Transverse colon (tissue), 4 donors: Measurements from ENCODE around the gene AGXT2. TPM values are rescaled to one million over a fixed set of nuclear protein-coding genes. Genes with fewer than 3 reads are reported as not detected.

Source experiments
- DNase-seq: peaks from one replicate; pipeline ENCODE4 v3.0.0-alpha.2; 2019
- H3K27ac ChIP-seq, 4 donors: fragments of 200-600 bp; sonication (generic); 2 replicates each; pipeline ENCODE4 v1.5.1; 2016 to 2018; ENCODE audit warnings: inconsistent platforms in 4 of 4
- H3K27me3 ChIP-seq: fragments of 200-600 bp; sonication (generic); 2 replicates; pipeline ENCODE4 v1.5.1; 2017; ENCODE audit warnings: inconsistent platforms
- H3K36me3 ChIP-seq, 4 donors: fragments of 200-600 bp; sonication (generic); 2 replicates each; pipeline ENCODE4 v1.5.1; 2017 to 2019; ENCODE audit warnings: inconsistent platforms in 4 of 4
- H3K4me1 ChIP-seq, 4 donors: fragments of 200-600 bp; sonication (generic); 2 replicates each; pipeline ENCODE4 v1.5.1; 2017 to 2020; ENCODE audit warnings: inconsistent platforms in 4 of 4
- H3K4me3 ChIP-seq, 4 donors: fragments of 200-600 bp; sonication (generic); 1 replicate in 1 of 4; 2 replicates in 3 of 4; pipeline versions ENCODE4 v1.5.1 to v1.6.1; 2017 to 2019; ENCODE audit warnings: inconsistent platforms in 4 of 4
- H3K9me3 ChIP-seq, 2 donors: fragments of 200-600 bp; sonication (generic); 2 replicates each; pipeline ENCODE4 v1.5.1; 2017 to 2019; ENCODE audit warnings: inconsistent platforms in 2 of 2
- CTCF ChIP-seq, 5 experiments: fragments of 200-600 bp in 3 of 5; fragments of 450-650 bp in 2 of 5; sonication (generic) in 3 of 5; IDR thresholded peaks; 1 replicate in 2 of 5; 2 replicates in 3 of 5; pipeline ENCODE4 v1.5.1; 2016 to 2017; ENCODE audit warnings: antibody characterized with exemption in 5 of 5, inconsistent platforms in 3 of 5, mild to moderate bottlenecking in 2 of 5, moderate library complexity in 1 of 5
- EP300 ChIP-seq: sonication (generic); formaldehyde crosslinking; IDR thresholded peaks from one replicate; pipeline ENCODE4 v1.6.1; 2017; ENCODE audit warnings: antibody characterized with exemption, low read depth
- POLR2A ChIP-seq: fragments of 450-650 bp; IDR thresholded peaks from one replicate; pipeline ENCODE4 v1.6.1; 2016; ENCODE audit warnings: antibody characterized with exemption, mild to moderate bottlenecking, moderate library complexity
- POLR2AphosphoS5 ChIP-seq, 3 donors: sonication (generic); formaldehyde crosslinking; IDR thresholded peaks; one replicate each; pipeline ENCODE4 v1.6.1; 2016; ENCODE audit warnings: antibody characterized with exemption in 3 of 3
- WGBS, 2 donors: methylation state at CpG; one replicate each; pipeline ENCODE4 v1.1.5; 2018; ENCODE audit warnings: low coverage in 1 of 2; 5-methylcytosine and 5-hydroxymethylcytosine counted together
- in situ Hi-C, 4 donors: fragments of 200-750 bp; cut with MboI; loops; one replicate each; pipeline versions ENCODE4 v1.15.0 to v1.15.1; 2017; ENCODE audit warnings: low sequenced_read_pairs in 3 of 4, low pct_ligation_motif_present in 1 of 4, low pct_unique_long_range_greater_than_20kb in 1 of 4
- intact Hi-C: fragments of 100-400 bp; cut with DNase I; formaldehyde crosslinking; loops from one replicate; pipeline ENCODE4 v1.15.1; 2023; ENCODE audit warnings: low total_unique reads
- total RNA-seq, 4 donors: library from RNA; depleted of rRNA; stranded (reverse); fragments of >200 nt; gene quantifications; one replicate each; pipeline ENCODE4 v1.1.0, GENCODE V29; 2016

Gene AGXT2
- total RNA-seq, 4 donors from 2014 or later: not detected

DNA sequence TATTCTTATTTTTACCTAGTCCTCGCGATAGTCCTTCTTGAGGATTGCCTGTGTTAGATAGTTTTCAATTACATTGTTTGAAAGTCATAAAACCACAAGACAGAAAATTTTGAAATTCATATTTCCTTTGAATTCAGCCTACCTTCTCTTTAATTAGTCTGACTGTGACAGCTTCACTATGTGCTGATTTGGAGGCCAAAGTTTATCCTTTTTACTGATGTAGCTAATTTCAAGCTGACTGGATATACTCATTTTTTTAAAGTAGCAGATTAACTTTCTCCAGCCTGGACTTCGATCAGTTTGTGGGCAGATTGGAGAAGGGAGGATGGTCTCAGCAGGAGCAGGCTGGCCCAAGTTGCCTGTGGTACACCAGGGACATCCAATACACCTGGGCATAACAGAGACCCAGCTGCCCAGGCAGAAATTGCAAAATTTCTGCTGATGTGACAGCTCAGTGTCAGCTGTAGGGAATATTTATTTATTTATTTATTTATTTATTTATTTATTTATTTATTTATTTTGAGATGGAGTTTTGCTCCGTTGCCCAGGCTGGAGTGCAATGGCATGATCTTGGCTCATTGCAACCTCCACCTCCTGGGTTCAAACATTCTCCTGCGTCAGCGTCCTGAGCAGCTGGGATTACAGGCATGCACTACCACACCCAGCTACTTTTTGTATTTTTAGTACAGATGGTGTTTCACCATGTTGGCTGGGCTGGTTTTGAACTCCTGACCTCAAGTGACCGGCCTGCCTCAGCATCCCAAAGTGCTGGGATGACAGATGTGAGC lies 24.2 kb downstream of the AGXT2 start:
- Histone ChIP-seq H3K27me3 (no peaks in the 10 kb centered on the region), H3K4me3 (no peak overlapping the region), H3K9me3 (no peaks in the 10 kb centered on the region), H3K4me1 (no peaks in the 10 kb centered on the region), H3K36me3 (no peaks in the 10 kb centered on the region), H3K27ac (no peak overlapping the region)
- DNase-seq: no peak
- WGBS, 2 donors: 47 to 76% methylated on average over 3 to 7 of the region's 7 CpGs
- TF ChIP-seq CTCF (IDR thresholded peaks at IDR 0.05): no peak
- no peak for TF ChIP-seq POLR2AphosphoS5 (IDR thresholded peaks at IDR 0.05)
- TF ChIP-seq EP300: no peak
- TF ChIP-seq POLR2A: no peak
- in situ Hi-C loops: loop anchor here in 1 of 4 donors (25.0 kb wide), 1 partner anchor 536 kb away; no protein-coding TSS in a partner anchor
- intact Hi-C loops: no loop called here

GRCh38 chr5:35016174-35017051 lies 31.3 kb downstream of the AGXT2 start:
- intact Hi-C loops: no loop called here
- no peak overlapping the region for H3K27ac ChIP-seq
- H3K4me3 ChIP-seq: no peak overlapping the region
- in situ Hi-C loops: loop anchor here in 1 of 4 donors (25.0 kb wide), 1 partner anchor 529 kb away; no protein-coding TSS in a partner anchor
- H3K9me3 ChIP-seq: no peaks in the 10 kb centered on the region
- no peak for DNase-seq
- no peaks in the 10 kb centered on the region for H3K36me3 ChIP-seq
- no peaks in the 10 kb centered on the region for H3K27me3 ChIP-seq
- H3K4me1 ChIP-seq: no peaks in the 10 kb centered on the region
- 24 to 47% methylated on average over 4 of the region's 4 CpGs for WGBS, 2 donors
- TF ChIP-seq EP300 (no peak), CTCF (IDR thresholded peaks at IDR 0.05) (no peak), POLR2A (no peak), POLR2AphosphoS5 (IDR thresholded peaks at IDR 0.05) (no peak)

GRCh38 chr5:35015063-35015462 lies 32.7 kb downstream of the AGXT2 start:
- TF ChIP-seq POLR2A: no peak
- TF ChIP-seq POLR2AphosphoS5 (IDR thresholded peaks at IDR 0.05): no peak
- no peak for TF ChIP-seq CTCF (IDR thresholded peaks at IDR 0.05)
- no peak for TF ChIP-seq EP300
- in situ Hi-C loops (loop anchor here in 1 of 4 donors (25.0 kb wide), 1 partner anchor 528 kb away; no protein-coding TSS in a partner anchor), intact Hi-C loops (no loop called here)
- DNase-seq: no peak
- Histone ChIP-seq H3K9me3 (no peaks in the 10 kb centered on the region), H3K27me3 (no peaks in the 10 kb centered on the region), H3K27ac (no peak overlapping the region), H3K4me1 (no peaks in the 10 kb centered on the region), H3K36me3 (no peaks in the 10 kb centered on the region), H3K4me3 (no peak overlapping the region)
- 77 to 88% methylated on average over 3 to 4 of the region's 4 CpGs for WGBS, 2 donors

GRCh38 chr5:35012796-35013195 lies 35.0 kb downstream of the AGXT2 start:
- Histone ChIP-seq H3K27me3 (no peaks in the 10 kb centered on the region), H3K9me3 (no peaks in the 10 kb centered on the region), H3K4me1 (no peaks in the 10 kb centered on the region), H3K4me3 (no peak overlapping the region), H3K27ac (no peak overlapping the region), H3K36me3 (no peaks in the 10 kb centered on the region)
- in situ Hi-C loops (loop anchor here in 1 of 4 donors (25.0 kb wide), 1 partner anchor 525 kb away; no protein-coding TSS in a partner anchor), intact Hi-C loops (no loop called here)
- DNase-seq: no peak
- TF ChIP-seq POLR2AphosphoS5 (IDR thresholded peaks at IDR 0.05): no peak
- no peak for TF ChIP-seq EP300
- no peak for TF ChIP-seq POLR2A
- no peak for TF ChIP-seq CTCF (IDR thresholded peaks at IDR 0.05)
- 84 to 88% methylated on average over 5 of the region's 5 CpGs for WGBS, 2 donors
